GM10266 (cell line): ENCODE results near the gene TMEM100.

Source experiments
- DNase-seq: peaks from one replicate; pipeline ENCODE4 v3.0.0; 2012; ENCODE audit errors: extremely low spot score
- TF ChIP-seq, protein P1 (sequence below): IDR thresholded peaks from 2 replicates; pipeline ENCODE4 v1.5.1; 2012; ENCODE audit warnings: mild to moderate bottlenecking, low read depth; ENCODE audit not compliant: control insufficient read depth, insufficient read depth; ENCODE audit errors: missing control alignments

The TMEM100 gene

DNA sequence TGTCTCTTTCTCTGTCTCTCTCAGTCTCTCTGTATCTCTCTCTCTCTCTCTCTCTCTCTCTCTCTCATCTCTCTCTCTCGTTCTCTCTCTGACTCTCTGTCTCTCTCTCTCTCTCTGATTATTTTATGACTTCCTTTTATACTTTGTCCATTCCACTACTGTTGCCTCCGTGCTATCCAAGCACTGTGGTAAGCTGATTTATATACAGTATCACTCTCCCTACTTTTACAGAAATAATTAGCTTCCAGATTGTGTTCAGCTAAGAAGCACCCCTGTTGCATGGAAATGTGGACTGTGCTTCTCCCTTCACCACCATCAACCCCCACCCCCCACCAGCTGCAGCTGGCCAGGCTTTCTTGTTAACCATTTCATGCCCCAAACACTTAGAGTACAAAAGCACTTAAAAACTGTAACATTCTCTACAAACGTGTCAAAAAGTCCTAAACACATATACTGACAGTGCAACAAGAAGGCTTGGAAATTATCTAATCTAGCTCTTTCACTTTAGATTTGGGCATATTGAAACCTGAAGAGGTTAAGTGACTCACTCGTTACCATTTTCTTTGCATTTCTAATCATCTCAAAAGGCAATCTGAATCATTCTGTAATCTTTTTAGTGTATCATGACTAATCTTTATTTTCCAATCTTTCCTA, 11.6 kb upstream of the TMEM100 start:
- TF ChIP-seq, protein P1, sequence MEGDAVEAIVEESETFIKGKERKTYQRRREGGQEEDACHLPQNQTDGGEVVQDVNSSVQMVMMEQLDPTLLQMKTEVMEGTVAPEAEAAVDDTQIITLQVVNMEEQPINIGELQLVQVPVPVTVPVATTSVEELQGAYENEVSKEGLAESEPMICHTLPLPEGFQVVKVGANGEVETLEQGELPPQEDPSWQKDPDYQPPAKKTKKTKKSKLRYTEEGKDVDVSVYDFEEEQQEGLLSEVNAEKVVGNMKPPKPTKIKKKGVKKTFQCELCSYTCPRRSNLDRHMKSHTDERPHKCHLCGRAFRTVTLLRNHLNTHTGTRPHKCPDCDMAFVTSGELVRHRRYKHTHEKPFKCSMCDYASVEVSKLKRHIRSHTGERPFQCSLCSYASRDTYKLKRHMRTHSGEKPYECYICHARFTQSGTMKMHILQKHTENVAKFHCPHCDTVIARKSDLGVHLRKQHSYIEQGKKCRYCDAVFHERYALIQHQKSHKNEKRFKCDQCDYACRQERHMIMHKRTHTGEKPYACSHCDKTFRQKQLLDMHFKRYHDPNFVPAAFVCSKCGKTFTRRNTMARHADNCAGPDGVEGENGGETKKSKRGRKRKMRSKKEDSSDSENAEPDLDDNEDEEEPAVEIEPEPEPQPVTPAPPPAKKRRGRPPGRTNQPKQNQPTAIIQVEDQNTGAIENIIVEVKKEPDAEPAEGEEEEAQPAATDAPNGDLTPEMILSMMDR = no peak

DNA sequence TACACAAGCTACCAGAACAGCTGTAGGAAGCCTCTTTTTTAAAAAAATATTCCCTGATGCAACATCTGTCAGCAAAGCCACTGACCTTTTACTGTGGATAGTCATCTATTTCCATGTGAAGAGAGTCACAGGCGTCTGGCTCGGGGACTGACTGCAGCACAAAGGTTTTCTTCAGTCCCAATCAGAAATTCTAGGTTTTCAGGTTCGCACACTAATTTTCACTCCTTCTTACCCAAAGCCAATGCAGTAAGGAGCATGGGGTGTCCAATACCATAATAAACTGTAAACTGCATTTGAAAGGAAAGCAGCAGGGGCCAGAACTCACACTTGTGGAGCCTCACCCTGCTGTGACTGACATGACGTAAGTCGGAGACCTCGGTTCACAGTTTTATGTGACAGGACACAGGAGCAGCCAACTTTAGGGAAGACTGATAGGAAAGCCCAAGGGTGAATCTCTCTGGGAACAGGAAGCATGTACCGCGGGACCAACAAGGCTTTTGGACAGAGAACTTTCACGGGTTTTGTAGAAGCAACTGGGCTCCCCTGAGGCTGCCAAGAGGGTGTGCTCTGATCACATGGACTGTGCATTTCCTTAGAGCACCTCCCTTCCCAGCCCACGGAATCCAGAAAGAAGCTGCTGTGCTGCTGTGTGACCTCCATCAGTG, 9.1 kb upstream of the TMEM100 start:
- no peak for DNase-seq
- TF ChIP-seq, protein P1 = no peak

More for the DNA sequence above, 11.6 kb upstream of the TMEM100 start:
- DNase-seq = no peak

DNA sequence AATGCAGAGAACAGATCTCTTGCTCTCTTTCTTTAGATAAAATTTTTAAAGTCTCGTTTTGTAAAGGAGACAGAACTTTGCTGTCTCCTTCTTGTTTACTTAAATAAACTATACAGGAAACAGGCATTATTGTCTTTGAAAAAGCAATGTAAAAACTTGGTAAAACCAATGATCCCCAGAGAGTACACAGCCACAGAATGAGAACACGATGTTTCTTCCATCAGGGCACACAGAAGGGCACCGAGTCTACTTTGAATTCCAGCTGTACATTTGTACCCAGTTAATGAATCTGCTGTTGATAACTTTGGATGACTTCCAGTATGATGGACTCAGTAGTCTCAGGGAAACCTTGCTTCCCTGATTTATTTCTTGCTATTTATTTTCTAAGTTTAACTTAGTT, 8.1 kb upstream of the TMEM100 start:
- no peak for DNase-seq
- TF ChIP-seq, protein P1 = no peak

DNA sequence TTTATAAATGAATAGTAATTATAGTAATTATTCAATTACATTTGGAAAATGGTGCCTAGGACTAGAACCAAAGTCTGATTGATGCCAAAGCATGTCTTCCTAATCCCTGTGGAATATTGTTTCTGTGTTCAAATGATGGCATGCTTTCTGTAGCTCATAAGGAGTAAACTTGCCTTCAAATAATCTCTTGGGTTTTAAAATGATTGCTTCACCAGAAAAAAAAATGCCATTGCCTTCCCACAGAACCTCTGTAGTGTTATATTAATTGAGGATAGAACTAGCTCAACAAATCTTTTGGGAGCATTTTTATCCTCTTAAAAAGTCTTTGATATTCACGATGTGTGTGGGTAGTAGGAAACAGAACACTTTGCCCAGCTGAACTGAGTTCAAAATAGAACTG, 7.7 kb upstream of the TMEM100 start:
- no peak for DNase-seq
- TF ChIP-seq, protein P1 = no peak

DNA sequence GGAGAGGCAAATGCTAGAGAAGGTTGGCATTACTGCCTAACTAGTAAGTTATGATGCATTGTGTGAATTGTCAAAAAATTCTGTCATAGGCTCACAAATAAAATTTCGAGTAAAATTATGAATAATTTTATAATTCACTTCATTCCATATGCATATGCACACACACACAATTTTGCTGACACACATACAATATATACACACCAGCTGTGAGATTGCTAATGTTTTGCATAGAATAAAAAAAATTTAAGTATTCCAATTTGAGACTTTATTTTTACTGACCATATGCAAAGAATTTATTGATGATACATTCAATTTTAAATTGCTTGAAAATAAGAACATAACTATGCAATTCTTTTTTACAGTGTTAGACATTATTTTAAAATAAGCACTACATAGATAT, 6.8 kb upstream of the TMEM100 start:
- DNase-seq = no peak
- TF ChIP-seq, protein P1 = no peak

DNA sequence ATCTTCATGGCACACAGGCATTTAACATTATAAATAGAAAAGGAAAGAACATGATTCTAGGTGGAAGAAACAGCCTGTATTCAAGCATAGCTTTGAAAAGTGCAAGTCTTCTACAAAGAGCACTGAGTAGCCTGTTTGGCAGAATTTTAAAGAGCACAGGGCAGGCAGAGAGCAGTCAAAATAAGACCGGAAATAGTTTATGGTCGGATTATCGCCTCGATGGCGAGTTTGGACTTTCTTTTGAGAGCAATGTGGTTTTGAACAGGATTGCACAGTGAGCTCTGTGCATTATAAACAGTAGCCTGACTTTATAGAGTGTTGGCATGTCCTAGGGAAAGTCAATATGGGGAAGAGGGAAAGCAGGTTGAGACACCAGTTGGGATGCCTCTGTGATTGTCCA, 6.2 kb upstream of the TMEM100 start:
- DNase-seq = no peak
- TF ChIP-seq, protein P1 = no peak

DNA sequence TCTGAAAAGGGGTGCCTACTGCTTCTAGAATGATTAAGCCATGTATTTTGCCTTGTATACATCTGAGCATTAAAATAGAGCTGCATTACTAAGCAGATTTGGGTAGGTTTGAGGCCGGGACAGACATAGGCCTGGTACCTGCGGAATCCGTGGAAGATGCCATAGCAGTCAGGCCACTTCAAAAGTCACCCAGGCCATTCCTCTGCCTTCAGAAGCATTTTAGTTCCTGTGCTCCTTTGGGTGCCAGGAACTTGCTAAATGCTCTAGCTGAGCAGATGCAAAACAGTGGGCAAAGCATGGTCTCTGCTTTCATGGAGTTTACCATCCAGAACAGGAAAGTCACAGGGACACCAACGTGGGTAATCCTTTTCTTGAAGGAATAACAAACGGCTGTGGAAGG, 5.7 kb upstream of the TMEM100 start:
- TF ChIP-seq, protein P1 = no peak
- DNase-seq = no peak
